NCI-H2227 (cell line): Measurements from ENCODE around the gene SLC17A4.

Experiments
- DNase-seq: peaks from one replicate; lab custom pipeline; 2025; ENCODE audit not compliant: unreplicated experiment; lab: John Stamatoyannopoulos, UW

Gene SLC17A4

GRCh38 chr6:25815194-25815593, 60.7 kb downstream of the SLC17A4 start:
- no peak for DNase-seq

DNA sequence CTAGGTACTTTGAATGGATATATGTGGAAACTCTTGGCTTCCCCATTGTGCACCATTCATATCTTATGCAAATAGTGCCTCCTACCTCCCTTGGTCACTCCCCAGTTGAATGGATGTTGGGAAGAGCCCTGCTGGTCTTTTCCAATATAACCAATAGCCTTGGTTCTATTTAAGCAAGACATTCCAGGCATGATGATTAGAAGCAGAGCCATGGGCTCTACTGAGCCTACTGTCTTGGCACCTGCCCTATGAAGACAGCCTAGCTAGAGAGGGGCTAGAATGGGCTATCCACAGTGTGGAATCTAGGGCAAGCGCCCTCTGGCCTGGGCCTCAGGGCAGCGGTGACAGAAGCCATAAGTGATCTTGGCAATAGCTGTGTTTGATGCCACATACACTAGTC, 61.7 kb downstream of the SLC17A4 start:
- DNase-seq: no peak

DNA sequence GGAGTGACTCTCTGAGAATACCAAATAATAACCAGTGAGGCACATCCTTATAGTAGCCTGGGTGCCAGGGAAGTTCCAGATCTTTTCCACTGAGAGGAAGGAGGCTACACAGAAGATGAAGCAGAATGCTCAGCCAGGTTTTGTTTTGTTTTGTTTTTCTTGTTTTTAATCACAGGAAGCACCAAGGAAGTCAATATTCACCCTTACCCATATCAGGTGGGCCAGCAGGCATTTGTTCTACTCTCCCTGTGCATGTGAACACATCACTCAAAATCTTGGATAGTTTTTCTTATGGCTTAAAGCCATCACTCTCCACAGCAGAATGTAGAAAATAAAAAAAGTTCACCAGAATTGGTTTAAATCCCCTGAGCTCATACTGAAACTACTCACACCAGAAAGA, 66.8 kb downstream of the SLC17A4 start:
- DNase-seq: no peak

GRCh38 chr6:25829375-25829774, 74.8 kb downstream of the SLC17A4 start:
- no peak for DNase-seq

GRCh38 chr6:25830458-25830857, 75.9 kb downstream of the SLC17A4 start:
- DNase-seq: no peak
